ENCODE measurements around the gene TMEM87B.

Gene TMEM87B

GRCh38 chr2:112163541-112163981, 108.5 kb downstream of the TMEM87B start:
- H3K36me3 ChIP-seq (ENCODE audit: insufficient read depth, low read length) = no peaks in the 10 kb centered on the region
- H3K9me3 ChIP-seq (replicated peaks; ENCODE audit: low read length) = no peaks in the 10 kb centered on the region
- no peak overlapping the region for H3K4me3 ChIP-seq (ENCODE audit: low read length)
- no peak overlapping the region for H3K4me2 ChIP-seq (ENCODE audit: low read length)
- no peak overlapping the region for H3K9ac ChIP-seq (ENCODE audit: low read depth, low read length)
- H3K4me1 ChIP-seq (ENCODE audit: control insufficient read depth, insufficient read depth, low read length) = peaks cover 14% of the 10 kb centered on the region
- H3K27me3 ChIP-seq (ENCODE audit: control insufficient read depth, insufficient read depth, low read length) = no peaks in the 10 kb centered on the region

- Histone ChIP-seq H3K4me3 (ENCODE audit: low read length) (no peak overlapping the region), H3K9ac (ENCODE audit: low read depth, low read length) (no peak overlapping the region), H3K27me3 (ENCODE audit: control insufficient read depth, insufficient read depth, low read length) (no peaks in the 10 kb centered on the region), H3K4me2 (ENCODE audit: low read length) (no peak overlapping the region), H3K4me1 (ENCODE audit: control insufficient read depth, insufficient read depth, low read length) (peaks cover 11% of the 10 kb centered on the region), H3K36me3 (ENCODE audit: insufficient read depth, low read length) (no peaks in the 10 kb centered on the region), H3K9me3 (replicated peaks; ENCODE audit: low read length) (no peaks in the 10 kb centered on the region)
These were observed 109.8 kb downstream of the TMEM87B start for GRCh38 chr2:112164876-112165275.

GRCh38 chr2:112165296-112165695, 110.2 kb downstream of the TMEM87B start:
- Histone ChIP-seq H3K4me3 (ENCODE audit: low read length) (no peak overlapping the region), H3K27me3 (ENCODE audit: control insufficient read depth, insufficient read depth, low read length) (no peaks in the 10 kb centered on the region), H3K9me3 (replicated peaks; ENCODE audit: low read length) (no peaks in the 10 kb centered on the region), H3K36me3 (ENCODE audit: insufficient read depth, low read length) (no peaks in the 10 kb centered on the region), H3K4me1 (ENCODE audit: control insufficient read depth, insufficient read depth, low read length) (peaks cover 11% of the 10 kb centered on the region), H3K4me2 (ENCODE audit: low read length) (no peak overlapping the region), H3K9ac (ENCODE audit: low read depth, low read length) (no peak overlapping the region)

- Histone ChIP-seq H3K4me1 (ENCODE audit: control insufficient read depth, insufficient read depth, low read length) (peaks cover 11% of the 10 kb centered on the region), H3K36me3 (ENCODE audit: insufficient read depth, low read length) (no peaks in the 10 kb centered on the region), H3K4me3 (ENCODE audit: low read length) (no peak overlapping the region), H3K9me3 (replicated peaks; ENCODE audit: low read length) (no peaks in the 10 kb centered on the region), H3K27me3 (ENCODE audit: control insufficient read depth, insufficient read depth, low read length) (no peaks in the 10 kb centered on the region), H3K9ac (ENCODE audit: low read depth, low read length) (no peak overlapping the region), H3K4me2 (ENCODE audit: low read length) (no peak overlapping the region)
These were observed 111.9 kb downstream of the TMEM87B start for GRCh38 chr2:112166806-112167499.

GRCh38 chr2:112168422-112169124, 113.5 kb downstream of the TMEM87B start:
- peaks cover under 1% of the 10 kb centered on the region for H3K27me3 ChIP-seq (ENCODE audit: control insufficient read depth, insufficient read depth, low read length)
- H3K9ac ChIP-seq (ENCODE audit: low read depth, low read length) = no peak overlapping the region
- peaks cover 11% of the 10 kb centered on the region for H3K4me1 ChIP-seq (ENCODE audit: control insufficient read depth, insufficient read depth, low read length)
- no peak overlapping the region for H3K4me3 ChIP-seq (ENCODE audit: low read length)
- no peaks in the 10 kb centered on the region for H3K9me3 ChIP-seq (replicated peaks; ENCODE audit: low read length)
- H3K36me3 ChIP-seq (ENCODE audit: insufficient read depth, low read length) = no peaks in the 10 kb centered on the region
- H3K4me2 ChIP-seq (ENCODE audit: low read length) = peak overlapping the region; percentile 25
